Fibroblast of skin of scalp (primary cell): Measurements from ENCODE around the gene MX2.
"Not testable (repeated sequence)": the region's sequence is repeated elsewhere in the genome, so short reads cannot be mapped to it uniquely, and the experiment has no call there.

Source experiments
- DNase-seq: peaks from one replicate; pipeline ENCODE4 v3.0.0-alpha.2; 2013

MX2 gene

GRCh38 chr21:41342035-41342434 is 19.8 kb upstream of the MX2 start:
- no peak for DNase-seq

DNA sequence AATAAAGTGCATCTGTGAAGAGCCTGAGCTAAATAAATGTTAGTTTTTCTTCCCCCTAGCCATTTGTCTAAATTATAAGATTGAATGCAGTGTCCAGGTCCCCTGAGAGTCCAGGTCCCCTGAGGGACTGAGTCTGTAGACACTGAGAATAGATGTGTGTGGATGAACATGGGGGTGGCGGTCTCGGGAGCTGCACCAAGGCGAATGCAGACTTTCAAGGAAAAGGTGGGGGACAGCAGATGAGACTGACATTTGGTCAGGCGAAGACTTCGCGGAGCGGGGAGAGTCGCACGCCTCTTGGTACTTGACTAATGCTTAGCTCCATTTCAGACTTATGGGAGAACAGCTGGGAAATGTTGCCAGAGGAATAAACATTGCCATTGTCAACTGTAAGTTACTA is 17.7 kb upstream of the MX2 start:
- no peak for DNase-seq

GRCh38 chr21:41345356-41345755 is 16.5 kb upstream of the MX2 start:
- no peak for DNase-seq

DNA sequence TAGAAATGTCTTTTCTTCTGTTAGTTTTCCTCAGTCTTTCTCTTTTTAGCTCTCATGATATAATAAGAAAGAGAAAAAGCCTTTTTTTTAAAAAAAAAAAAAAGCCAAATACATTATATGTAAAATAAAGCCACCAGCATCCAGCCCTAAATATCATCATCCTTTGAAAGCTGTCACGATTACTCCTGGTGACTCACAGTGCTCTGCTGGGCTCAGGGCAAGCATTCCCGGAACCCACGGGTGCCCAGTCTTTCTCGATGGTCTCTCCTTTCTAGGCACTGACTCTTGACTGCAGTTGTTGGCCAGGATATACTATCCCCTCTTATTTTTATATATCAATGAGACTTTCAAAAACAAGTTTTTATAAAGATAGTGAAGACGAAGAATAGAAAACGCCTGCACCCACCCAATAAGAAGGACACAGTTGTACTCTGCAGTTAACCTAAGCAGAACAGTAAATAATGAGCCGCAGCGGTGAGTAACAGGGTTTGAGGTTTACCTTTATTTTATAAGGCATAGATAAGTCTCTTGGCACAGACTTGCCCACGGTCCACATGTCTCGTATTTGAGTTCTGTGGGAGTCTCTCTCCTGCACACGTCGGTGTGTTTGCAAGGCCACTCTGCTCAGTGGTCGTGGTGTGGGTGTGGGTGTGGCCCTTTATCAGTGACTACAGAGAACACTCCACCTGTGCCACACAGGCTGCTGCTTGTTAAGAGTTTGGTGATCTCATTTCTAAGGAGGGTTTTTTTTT is 15.7 kb upstream of the MX2 start:
- DNase-seq: no peak

DNA sequence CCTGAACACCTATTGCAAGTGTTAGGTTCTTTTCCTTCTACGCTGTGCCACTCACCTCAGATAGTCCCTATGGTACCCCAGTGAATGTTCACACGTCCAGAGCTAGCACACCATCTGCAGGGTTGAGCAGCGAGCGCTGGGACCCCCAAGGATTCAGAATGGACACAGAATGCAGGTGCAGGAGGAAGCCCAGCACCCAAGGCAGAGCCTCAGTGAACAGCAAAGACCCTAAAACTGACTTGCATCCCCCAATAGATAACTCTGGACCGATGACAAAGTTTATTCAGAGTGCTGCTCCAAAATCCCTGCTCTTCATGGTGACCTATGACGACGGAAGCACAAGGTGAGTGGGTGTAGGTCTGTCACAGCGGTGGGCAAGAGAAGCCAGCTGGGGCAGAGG is 15.1 kb upstream of the MX2 start:
- no peak for DNase-seq

GRCh38 chr21:41348434-41348833 is 13.4 kb upstream of the MX2 start:
- no peak for DNase-seq

DNA sequence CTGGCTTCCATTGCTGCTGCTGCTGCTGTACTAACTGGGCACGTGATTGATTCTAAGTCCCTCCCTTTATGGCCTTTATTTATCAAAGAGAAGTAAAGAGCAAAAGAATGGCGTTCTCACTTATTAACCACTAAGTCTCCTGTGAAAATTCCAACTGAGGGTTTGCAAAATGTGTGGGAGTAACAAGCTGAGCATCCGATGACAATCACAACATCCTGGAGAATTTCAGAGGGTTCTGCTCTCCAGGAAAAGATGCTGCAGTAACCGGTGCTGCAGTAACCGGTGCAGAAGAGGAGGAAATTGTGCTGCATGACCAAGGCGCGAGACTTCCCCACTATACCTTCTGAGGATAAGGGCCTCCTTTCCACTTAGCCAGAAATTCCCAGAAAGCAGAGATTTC is 12.7 kb upstream of the MX2 start:
- DNase-seq: no peak

DNA sequence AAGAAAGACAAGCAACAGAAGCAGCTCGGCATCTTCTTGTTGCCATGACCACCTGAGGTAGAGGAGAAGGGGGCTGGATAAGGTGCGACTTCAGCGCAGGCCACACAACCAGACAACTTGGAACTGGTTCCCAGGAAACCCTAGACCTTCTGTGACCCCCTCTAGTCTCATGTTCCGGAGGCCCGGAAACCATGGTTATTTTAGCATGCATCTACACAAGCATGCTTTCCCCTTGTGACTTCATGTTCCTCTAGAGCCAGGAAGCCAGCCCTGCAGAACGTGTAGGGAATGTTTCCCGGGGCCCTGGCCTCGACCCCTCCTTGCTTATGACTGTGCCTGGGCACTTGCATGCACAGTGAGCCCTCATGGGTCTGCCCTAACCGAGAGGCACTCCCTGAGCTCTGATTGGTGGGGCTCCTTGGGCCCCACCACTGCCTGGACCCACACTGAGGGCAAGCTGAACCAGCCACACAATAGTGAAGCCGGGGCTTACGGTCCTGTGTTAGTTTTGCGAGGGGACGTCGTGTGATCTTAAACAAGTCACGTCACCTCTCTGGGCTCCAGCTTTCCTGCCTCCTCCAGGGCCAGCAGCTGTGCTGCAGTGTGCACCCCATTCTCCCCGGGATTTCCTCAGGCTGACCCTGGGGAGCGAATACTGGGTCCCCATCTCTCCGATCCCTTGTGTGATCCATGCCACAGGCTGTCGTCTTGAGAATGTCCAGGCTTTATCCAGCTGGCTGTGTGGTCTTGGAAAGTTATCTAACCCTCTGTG is 12.0 kb upstream of the MX2 start:
- no peak for DNase-seq

DNA sequence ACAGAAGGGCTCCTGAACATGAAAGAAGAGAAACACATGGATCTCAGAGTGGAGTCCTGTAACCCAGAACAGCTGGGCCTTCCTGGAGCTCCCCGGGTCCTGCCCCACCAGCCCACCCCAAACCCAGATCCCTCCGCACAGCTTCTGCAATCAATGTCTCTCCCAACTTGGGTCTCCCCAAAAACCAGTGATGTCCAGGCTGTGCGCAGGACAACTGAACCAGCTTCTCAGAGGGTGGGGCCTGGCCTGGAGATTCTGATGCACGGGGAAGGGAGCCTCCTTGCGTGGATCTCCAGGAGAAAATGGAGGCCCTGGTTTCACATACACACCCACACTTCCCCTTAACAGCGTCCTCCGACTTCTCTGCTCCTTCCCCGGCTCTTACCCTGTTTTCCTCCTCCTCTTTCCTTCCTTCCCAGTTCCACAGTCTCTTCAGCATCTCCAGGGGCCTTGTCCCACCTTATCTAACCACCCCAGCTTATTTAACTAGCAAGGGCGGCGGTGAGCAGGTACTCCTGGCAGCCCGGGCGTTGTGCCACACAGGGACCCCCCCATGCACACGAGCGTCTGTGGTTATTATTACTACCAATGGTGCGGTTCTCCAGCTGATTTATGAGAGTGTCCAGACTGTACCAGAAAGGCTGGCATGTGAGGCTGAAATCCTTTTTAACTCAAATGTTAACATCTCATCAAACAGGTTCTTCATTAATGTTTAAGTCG is 11.2 kb upstream of the MX2 start:
- no peak for DNase-seq

- DNase-seq: no peak
Observed at GRCh38 chr21:41357546-41357945, 4.3 kb upstream of the MX2 start.

DNA sequence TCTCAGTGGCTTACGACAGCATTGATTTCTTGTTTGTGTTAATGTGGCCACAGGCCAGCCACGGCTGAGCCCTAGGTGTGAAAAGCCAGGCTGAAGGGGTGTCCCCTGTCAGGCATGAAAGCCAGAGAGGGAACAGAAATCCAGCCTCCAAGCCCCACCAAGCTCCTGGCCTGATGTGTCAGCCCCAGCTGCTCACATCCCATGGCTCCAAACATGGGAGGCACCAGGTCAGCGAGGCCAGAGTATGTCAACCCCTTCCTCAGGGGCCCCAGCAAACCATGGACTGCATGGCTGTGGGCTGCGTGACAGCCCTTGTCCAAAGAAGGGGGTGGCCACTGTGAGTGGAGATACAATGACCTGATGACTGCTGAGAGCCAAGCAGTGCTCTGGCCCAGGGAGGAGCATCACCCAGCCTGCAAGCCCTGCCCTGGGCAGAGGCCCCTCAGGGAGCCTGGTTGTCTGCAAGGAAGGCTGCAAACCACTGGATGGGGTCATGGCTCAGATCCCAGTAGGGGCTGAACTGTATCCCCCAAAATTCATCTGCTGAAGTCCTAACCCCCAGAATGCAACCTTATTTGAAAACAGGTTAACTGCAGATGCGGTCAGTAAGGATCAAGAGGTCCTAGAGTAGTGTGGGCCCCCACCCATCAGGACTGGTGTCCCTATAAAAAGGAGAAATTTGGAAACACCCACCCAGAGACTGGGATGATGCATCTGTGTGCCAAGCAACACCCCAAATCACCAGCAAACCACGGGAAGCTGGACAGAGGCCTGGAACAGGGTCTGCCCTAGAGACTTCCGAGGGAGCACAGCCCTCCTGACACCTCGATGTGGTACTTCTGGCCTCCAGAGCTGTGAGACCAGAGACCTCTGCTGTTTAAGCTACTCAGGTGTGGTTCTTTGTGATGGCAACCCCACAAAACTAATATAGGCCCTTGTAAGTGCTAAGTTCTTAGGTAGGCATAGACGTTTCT is 3.3 kb upstream of the MX2 start:
- DNase-seq: no peak

DNA sequence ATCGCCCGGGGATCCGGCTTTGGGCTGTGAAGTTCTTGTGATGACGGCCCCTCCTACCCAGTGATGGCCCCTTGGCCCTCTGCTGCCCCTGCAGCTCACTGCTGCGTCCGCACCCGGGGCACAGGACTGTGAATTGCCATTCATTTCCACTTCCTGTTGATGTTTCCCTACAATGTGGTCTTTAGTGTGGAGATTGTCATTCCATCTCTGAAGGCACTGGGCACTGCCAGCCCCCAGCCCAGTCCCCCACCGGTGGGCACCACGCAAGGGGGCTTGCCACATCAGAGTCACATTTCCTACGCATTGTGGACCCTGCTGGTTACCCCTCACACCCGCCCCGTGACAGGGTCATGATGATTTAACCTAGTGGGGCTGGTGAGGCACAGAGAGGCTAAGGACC is 2.5 kb upstream of the MX2 start:
- DNase-seq: no peak

DNA sequence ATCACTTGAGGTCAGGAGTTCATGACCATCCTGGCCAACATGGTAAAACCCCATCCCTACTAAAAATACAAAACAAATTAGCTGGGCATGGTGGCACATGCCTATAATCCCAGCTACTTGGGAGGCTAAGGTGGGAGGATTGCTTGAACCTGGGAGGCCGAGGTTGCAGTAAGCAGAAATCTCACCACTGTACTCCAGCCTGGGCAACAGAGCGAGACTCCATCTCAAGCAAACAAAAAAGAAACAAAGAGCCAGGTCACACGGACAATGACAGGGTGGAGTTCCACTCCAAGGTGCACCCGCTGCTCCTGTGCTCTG is 2.1 kb upstream of the MX2 start:
- DNase-seq: not testable (repeated sequence)

DNA sequence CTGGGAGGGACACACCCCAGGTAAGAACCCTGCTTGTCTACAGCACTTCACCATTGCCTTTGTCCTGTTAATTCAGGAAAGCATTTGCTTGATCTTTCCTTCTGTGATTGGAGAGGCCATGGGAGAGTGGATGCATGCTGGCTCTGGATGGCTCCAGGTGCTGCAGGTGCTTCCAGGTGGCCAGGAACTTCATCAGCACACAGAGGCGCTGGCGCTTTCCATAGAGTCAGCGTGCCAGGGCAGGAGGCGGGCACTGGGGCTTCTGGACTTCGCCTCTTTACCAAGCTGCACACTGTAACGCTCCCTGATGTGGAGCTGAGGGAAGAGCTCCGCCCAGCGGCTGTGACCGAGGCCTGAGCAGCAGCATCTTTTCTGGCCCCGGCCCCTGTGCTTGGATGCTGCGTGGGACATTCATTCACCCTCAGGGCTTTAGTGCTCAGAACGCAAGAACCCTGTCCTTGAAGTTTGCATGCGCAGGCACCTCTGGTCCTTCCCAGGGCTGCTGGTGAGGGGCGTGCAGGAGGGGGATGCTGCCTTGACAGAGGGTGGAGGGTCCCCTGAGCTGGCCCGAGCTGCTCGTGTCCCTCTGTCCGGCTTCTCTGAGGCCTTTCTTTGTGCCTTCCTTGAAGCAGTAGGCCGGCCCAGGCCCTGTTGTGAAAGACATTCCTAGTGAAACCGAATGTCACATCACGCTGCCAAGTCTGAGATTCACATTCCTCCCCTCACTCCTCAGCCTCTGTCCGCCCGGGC is 1.6 kb upstream of the MX2 start:
- peak; percentile 44 for DNase-seq

- DNase-seq: no peak
Observed at GRCh38 chr21:41361053-41361785, 608 bp upstream of the MX2 start.

DNA sequence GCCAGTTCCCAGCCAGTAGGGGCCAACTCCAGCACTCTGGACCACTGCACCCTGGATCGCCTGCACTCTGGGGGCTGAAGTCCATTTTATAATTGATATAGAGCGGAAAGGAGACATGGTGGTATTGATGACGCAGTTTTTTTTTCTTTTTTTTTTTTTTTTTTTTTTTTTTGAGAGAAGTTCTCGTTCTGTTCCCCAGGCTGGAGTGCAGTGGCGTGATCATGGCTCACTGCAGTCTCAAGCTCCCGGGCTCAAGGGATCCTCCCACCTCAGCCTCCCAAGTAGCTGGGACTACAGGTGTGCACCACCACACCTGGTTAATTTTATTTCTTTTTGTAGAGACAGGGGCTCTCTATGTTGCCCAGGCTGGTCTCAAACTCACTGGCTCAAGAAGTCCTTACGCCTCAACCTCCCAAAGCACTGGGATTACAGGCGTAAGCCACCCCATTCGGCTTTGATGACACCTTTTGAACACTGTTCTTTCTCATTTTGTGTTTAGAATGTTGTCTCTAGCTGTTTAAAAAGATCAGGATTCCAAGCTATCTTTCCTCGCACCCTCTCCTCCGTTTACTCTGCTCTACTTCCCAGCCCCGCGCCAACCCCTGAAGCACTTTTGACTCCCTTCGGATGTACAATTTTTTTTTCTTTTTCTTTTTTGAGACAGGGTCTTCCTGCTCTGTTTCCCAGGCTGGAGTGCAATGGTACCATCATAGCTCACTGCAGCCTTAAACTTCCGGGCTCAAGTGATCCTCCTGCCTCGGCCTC is 960 bp downstream of the MX2 start:
- no peak for DNase-seq

DNA sequence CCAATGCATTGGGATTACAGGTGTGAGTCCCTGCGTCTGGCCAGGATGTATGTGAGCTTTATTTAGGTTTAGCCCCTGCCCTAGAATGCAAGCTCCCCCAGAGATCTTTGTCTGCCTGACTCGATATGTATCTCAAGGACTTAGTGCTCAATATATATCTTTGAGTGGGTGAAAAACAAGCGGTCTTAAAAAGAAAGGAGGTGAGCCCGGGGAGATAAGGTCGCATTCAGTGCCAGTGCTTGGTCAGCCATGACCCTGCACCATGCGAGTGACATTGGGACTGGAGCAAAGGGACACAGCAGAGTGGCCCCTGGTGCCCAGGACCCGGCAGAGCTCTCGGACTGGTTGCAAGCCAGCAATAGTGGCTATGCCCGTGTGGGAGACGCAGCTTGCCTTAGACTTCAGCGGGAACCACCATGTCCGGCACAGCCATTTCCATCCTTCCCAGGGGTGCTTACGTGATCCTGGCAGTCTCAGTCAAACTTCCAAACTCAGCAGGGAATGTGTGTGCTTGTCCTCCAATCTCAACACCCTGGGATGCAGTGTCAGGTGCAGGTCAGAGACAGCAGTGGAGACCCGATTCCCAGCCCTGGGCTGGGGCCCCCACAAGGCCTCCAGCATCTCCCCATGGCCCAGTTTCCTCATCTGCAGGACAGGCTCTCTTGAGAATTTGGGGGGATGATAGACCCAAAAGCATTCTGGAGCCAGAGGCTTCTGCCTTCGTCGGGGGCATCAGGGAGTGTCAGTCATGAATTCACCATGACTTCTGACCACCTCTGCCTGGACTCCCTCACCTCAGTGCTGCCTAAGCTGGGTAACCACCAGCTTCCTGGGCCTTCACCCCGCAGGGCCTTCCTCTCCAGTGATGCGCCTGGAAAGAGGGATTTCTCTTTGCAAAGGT is 1.8 kb downstream of the MX2 start:
- no peak for DNase-seq

DNA sequence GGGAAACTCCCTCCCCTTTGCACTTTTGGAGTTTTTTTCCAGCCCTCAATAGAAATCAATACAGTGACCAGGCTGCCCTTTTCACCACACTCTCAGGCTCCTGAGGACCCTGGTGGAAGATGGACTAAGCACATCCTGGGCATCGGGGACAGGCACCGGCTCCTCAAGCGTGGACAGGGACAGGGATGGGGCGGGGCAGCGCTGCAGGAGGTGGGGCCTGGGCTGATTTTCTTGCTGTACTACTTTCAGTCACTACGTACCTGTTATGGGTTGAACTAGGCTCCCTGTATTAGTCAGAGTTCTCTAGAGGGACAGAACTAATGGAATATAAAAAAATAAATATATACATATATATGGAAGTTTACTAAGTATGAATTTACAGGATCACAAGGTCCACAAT is 2.5 kb downstream of the MX2 start:
- DNase-seq: no peak
